ENCODE results near the gene ABCC1. TPM values are rescaled to one million over a fixed set of nuclear protein-coding genes. Genes with fewer than 3 reads are reported as not detected.
A peak's percentile ranks its signal among the peaks of the same experiment; 100 is the strongest.
"Not testable (repeated sequence)": the region's sequence is repeated elsewhere in the genome, so short reads cannot be mapped to it uniquely, and the experiment has no call there.

ABCC1 gene
- total RNA-seq (ENCODE audit: insufficient read depth, low replicate concordance) = 11.6 TPM

DNA sequence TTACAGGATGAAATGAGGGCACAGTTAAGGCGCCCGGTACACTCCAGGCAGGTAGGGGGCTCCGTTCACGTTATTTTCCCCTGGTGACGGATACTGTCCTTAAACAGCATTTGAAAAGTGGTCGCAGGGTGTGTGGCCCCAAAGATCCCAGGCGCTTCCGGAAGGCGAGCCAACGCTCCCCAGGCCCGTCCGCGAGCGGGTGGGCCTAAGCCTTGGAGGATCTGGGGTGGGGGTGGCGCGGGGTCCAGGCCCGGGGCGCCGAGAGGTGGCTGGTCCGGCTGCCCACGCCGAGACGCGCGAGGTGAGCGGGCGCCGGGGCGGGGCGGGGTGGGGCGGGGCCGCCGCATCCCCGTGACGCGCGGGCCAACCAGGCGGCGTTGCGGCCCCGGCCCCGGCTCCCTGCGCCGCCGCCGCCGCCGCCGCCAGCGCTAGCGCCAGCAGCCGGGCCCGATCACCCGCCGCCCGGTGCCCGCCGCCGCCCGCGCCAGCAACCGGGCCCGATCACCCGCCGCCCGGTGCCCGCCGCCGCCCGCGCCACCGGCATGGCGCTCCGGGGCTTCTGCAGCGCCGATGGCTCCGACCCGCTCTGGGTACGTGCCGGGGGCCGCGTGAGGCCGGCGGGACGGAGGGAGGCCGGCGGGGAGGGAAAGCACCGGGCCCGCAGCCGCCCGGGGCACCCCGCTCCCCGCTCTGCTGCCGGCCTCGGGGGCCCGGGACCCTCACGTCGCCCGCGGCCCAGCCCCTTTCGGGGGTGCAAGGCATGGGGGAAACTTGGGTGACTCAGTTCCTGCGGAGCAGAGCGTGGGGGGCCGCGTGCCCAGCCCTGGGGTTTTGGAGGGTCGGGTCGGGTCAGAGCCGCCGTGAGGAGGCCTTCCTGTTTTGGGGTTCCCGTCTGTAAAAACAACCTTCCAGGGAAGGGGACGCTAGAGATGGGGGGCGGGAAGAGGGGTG lies at the start of gene ABCC1:
ABCC1 (plus strand) TSS at position 407 of the 951 bp plus-strand sequence; CDS start at position 543, 136 bp downstream.
- peak; percentile 35 for DNase-seq (ENCODE audit: low spot score)

DNA sequence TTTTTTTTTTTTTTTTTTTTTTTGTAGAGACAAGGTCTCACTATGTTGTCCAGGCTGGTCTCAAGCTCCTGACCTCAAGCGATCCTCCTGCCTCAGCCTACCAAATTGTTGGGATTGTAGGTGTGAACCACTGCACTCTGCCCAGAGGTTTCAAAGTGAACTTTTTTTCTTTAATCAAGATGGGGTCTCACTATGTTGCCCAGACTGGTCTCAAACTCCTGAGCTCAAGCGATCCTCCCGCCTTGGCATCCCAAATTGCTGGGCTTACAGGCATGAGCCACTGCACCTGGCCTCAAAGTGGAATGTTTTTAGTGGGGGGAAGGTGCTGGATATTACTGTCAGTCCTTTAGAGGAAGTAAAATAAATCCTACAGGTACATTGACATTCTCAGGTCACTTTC lies 49.1 kb upstream of the ABCC1 start:
- DNase-seq (ENCODE audit: low spot score) = no peak

DNA sequence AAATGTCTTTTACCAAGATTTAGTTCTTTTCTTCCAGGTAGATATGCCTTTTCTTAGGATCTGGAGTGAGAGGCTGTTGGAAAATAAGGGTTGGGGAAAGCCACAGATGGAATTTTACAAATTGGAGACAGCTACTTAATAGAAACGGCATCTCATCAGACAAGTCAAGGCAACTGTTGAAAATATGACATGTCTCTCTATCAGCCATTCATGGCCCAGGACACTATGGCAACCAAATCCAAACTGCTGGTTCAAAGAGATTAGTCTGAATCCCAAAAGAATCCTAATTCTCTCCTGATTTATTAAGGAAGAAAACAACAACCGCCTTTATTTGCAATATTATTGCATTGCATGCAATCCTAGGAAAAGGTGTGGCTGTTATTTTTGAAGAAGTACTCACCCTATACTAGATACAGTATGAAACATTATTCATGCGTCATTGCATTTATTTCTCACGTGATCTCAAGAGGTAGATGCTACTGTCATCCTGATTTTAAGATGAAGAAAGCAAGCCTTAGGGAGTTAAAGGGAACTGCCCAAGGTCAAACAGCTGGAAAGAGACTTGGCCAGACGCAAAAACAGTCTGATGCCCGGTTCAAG lies 48.4 kb upstream of the ABCC1 start:
- DNase-seq (ENCODE audit: low spot score) = no peak

DNA sequence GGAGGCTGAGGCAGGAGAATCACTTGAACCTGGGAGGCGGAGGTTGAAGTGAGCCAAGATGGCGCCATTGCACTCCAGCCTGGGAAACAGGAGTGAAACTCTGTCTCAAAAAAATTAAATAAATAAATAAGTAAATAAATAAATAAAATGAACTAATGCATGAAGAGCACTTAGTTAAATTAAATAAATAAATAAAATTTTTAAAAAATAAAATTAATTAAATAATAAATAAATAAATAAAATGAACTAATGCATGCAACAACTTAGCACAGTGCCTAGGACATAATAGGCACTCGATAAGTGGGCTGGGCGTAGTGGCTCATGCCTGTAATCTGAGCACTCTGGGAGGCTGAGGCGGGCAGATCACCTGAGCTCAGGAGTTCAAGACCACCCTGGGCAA lies 45.5 kb upstream of the ABCC1 start:
- no peak for DNase-seq (ENCODE audit: low spot score)

DNA sequence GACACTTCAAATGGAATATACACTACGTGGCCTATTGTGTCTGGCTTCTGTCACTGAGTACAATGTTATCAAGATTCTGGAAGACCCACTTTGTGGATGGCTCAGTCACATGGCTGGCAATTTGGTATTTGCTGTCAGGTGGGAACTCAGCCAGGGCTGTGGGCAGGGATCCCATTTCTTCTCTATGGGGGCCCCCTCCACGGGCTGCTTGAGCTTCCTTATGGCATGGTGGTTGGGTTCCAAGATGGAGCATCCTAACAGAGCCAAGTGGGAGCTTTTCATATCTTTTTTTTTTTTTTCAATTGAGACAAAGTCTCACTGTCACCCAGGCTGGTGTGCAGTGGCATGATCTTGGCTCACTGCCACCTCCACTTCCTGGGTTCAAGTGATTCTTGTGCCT lies 43.0 kb upstream of the ABCC1 start:
- DNase-seq (ENCODE audit: low spot score) = no peak

DNA sequence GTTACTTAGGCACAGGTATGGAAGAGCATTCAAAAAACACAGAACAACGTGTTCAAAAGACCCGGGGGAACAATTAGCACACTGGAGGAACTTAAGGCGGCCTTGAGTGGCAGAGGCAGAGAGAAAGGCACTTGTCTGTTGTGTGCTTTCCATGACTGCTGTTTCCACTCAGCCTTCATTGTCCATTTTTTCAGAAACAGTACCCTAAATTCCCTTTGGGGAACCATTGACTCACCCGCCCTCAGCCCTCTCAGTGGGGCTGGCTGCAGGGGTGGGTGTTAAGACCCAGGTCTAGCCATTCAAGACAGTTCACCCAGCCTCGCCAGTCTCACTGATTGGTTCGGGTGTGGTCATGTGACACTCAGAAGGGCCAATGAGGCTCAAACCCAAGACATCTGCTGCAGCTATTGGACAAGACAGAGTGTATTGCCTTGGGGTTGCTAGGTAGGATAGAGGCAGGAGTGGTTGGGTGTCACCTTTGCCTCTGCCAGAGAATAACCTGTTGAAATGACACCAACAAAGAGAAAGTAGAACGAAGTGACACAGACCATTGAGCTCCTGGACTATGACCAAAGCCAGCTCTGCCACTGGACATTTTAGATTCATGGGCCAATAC lies 41.4 kb upstream of the ABCC1 start:
- DNase-seq (ENCODE audit: low spot score) = no peak

DNA sequence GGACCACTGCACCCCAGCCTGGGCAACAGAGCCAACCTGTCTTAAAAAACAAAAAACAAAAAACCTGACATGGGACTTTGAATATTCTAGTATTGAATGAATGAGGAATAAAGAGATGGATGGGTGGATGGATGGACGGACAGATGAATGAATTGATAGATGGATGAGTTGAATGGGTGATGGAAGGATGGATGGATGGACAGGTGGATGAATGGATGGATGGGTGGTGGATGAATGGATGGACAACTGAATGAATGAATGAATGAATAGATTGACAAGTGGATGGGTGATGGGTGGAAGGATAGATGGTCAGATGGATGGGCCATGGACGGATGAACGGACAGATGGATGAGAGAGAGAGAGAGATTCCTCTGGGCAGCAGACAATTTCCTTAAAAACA lies 38.2 kb upstream of the ABCC1 start:
- no peak for DNase-seq (ENCODE audit: low spot score)

DNA sequence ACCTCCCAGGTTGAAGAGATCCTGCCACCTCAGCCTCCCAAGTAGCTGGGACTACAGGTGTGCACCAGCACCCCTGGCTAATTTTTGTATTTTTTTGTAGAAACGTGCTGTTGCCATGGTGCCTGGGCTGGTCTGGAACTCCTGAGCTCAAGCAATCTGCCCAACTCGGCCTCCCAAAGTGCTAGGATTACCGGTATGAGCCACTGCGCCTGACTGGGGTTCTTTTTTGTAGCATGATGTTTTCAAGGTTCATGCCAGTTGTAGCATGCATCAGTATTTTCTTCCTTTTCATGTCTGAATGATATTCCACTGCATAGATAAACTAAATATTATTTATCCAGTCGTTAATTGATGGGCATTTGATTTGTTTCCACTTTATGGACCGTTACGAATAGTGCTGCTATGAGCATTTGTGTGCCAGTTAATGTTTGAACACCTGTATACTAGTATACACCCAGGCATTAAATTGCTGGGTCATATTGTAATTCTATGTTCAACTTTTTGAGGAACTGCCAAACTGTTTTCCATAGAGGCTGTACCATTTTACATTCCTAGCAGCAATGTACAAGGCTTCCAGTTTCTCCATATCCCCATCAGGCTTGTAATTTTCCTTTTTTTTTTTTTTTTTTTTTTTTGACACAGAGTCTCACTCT lies 36.2 kb upstream of the ABCC1 start:
- no peak for DNase-seq (ENCODE audit: low spot score)

DNA sequence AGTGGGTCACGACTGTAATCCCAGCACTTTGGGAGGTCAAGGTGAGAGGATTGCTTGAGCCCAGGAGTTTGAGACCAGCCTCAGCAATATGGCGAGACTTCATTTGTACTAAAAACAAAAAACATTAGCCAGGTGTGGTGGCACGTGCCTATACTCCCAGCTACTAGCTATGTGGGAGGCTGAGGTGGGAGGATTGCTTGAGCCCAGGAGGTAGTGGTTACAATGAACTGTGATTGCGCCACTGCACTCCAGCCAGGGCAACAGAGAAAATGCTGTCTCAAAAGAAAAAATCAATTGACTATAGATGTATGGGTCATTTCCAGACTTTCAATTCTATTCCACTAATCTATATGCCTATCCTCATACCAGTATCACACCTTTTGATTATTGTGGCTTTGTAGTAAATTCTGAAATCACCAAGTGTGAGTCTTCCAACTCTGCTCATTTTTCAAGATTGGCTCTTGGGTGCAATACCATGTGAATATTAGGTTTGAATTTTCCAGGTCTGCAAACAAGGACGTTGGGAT lies 33.8 kb upstream of the ABCC1 start:
- DNase-seq (ENCODE audit: low spot score) = no peak

DNA sequence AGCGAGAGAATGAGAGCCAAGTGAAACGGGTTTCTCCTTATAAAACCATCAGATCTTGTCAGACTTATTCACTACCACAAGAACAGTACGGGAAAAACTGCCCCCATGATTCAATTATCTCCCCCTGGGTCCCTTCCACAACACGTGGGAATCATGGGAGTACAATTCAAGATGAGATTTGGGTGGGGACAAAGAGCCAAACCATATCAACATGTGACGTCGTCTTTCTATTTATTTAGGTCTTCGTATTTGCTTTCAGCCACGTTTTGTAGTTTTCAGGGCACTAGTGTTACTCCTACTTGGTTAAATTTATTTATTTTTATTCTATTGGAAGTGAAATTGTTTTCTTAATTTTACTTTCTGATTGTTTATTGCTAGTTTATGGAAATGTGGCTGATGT lies 33.1 kb upstream of the ABCC1 start:
- DNase-seq (ENCODE audit: low spot score) = no peak

DNA sequence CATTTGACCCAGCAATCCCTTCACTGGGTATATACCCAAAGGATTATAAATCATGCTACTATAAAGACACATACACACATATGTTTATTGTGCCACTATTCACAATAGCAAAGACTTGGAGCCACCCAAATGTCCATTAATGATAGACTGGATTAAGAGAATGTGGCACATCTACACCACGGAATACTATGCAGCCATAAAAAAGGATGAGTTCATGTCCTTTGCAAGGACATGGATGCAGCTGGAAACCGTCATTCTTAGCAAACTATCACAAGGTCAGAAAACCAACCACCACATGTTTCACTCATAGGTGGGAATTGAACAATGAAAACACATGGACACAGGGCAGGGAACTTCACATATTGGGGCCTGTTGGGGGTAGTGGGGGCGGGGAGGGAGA lies 31.1 kb upstream of the ABCC1 start:
- DNase-seq (ENCODE audit: low spot score) = not testable (repeated sequence)

DNA sequence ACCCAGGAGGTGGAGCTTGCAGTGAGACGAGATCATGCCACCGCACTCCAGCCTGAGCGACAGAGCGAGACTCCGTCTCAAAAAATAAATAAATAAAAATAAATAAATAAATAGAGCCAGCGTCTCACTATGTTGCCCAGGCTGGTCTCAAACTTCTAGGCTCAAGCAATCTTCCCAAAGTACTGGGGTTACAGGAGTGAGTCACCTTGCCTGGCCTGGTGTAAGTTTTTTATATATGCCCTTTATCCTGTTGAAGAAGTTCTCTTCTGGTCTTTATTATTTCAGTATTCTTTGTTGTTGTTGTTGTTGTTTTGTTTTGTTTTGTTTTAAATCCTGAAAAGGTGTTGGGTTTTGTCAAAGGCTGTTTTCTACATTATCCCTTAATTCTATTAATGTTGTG lies 30.1 kb upstream of the ABCC1 start:
- no peak for DNase-seq (ENCODE audit: low spot score)

DNA sequence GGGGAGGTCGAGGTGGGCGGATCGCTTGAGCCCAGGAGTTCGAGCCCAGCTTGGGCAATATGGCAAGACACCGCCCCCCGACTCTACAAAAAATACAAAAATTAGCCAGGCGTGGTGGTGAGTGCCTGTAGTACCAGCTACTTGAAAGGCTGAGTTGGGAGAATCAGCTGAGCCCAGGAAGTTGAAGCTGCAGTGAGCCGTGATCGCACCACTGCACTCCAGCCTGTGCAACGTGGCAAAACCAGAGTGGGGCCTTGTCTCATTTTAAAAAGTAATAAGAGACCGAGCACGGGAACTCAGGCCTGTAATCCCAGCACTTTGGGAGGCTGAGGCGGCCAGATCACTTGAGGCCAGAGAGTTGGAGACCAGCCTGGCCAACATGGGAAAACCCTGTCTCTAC lies 24.4 kb upstream of the ABCC1 start:
- no peak for DNase-seq (ENCODE audit: low spot score)

DNA sequence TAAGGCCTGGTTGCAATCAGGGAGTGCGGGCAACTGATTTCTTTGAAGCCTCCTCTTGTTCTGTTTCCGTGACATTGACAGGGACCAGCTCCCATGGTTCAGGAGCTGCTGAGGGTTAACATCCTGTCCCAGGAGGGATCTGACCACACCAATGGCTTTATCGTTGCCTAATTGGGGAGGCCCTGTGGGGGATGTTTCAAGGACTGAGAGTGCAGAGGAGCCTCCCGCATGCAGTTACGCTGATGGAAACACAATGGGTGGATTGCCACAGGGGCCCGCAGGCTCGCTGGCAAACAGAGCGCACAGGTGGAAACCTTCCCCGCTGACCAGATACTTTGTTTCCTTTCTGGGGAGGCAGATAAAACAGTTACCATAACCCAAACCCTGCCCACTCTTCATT lies 23.8 kb upstream of the ABCC1 start:
- no peak for DNase-seq (ENCODE audit: low spot score)

DNA sequence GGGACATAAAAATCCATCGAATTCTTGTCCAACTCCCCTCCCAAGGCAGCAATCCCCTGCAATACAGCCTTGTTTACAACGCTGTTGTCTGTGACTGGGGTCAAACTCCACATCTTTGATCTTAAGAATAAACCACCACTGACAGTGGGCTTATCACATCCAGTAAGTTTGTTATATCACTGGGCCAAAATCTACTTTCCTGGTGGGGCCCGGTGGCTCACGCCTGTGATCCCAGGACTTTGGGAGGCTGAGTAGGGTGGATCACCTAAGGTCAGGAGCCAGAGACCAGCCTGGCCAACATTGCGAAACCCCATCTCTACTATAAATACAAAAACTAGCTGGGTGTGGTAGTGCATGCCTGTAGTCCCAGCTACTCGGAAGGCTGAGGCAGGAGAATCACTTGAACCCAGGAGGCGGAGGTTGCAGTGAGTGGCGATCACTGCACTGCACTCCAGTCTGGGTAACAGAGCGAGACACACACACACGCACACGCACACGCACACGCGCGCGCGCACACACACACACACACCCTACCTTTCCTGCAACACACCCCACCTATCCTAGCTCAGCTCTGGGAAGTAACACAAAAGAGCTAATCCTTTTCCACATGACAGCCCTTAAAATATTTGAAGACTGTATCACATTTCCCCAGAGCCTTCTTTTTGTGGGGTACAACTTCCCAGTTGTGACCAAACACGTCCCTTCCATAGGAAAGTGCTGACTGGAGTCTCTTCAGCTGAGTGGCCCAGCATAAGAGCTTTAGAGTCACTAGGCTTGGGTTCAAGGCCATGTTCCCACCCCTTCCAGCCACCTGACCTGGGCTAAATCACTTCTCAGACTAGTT lies 20.9 kb upstream of the ABCC1 start:
- DNase-seq (ENCODE audit: low spot score) = no peak

DNA sequence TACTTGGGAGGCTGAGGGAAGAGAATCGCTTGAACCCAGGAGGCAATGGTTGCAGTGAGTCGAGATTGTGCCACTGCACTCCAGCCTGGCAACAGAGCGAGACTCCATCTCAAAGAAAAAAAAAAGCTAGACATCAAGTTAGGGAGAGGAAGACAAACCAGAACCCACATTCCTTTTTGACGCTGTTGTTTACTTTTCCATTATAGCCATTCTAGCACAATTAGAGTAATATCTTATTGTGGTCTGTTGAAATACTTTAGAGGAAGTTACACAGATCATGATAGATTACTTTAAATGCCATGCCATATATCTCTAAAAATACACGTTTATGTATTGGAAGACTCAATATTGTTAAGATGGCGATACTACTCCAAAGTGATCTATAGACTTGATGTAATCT lies 16.5 kb upstream of the ABCC1 start:
- no peak for DNase-seq (ENCODE audit: low spot score)

DNA sequence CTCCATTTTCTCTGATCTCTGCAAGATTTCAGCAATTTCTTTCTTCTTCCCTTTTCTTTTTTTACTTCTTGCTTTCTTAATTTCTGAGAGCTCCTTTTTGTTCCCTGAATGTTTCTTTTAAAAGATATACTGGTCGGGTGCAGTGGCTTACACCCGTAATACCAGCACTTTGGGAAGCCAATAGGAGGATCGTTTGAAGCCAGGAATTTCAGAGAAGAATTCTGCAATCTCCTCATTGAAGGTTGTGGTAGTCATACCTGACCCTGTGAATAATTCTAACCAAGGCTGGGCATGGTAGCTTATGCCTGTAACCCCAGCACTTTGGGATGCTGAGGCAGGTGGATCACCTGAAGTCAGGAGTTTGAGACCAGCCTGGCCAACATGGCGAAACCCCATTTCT lies 15.6 kb upstream of the ABCC1 start:
- no peak for DNase-seq (ENCODE audit: low spot score)

DNA sequence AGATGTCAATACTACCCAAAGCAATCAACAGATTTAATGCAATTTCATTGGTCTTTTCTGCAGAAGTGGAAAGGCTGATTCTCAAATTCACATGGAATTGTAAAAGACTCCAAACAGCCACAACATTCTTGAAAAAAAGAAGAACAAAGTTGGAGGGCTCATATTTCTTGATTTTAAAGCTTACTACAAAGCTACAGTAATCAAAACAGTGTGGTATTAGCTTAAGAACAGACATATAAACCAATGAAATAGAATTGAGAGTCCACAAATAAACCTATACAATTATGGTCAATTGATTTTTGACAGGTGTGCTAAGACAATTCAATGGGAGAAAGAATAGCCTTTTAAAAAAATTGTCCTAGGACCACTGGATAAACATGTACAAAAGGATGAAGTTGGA lies 14.4 kb upstream of the ABCC1 start:
- DNase-seq (ENCODE audit: low spot score) = no peak

DNA sequence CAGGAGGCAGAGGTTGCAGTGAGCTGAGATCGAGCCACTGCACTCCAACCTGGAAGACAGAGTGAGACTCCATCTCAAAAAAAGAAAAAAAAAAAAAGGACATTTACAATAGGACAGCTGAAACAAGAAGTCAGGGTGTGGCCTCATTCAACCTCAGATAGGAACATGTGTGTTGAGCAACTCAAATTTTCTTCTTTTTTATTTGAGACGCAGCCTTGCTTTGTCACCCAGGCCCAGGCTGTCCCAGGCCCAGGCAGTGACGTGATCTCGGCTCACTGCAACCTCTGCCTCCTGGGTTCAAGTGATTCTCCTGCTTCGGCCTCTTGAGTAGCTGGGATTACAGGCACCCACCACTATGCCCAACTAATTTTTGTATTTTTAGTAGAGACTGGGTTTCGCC lies 12.6 kb upstream of the ABCC1 start:
- not testable (repeated sequence) for DNase-seq (ENCODE audit: low spot score)

DNA sequence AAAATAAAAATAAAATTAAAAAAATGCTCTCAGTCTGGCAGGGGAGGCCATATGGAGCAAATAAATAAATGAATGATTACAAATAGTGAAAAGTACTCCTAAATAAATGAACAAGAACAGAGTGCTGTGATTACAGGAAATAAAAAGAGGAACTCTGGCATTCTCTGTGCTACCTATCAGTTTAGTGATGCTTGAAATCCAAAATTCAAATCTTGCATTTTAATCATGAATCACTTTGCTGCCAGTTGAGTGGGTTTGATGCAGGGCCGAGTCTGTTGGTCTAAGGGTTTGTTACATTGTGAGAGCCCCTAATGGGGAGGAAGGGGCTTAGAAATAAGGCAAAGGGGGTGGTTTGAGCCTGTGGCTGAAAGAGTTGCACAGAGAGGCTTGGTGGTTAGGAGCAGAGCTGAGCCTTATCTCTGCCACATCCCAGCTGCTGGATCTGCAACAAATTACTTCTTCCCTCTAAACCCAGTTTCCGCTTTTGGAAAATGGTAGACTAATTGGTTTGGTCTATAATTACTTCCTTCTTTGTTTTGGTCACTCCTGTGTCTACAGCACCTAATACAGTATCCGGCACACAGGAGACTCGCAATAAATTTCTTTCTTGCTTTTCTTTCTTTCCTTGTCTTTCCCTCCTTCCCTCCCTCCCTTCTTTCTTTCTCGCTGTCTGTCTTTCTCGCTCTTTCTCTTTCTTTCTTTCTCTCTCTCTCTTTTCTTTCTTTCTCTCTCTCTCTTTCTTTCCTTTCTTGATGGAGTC lies 6.3 kb upstream of the ABCC1 start:
- DNase-seq (ENCODE audit: low spot score) = no peak
